BJ (cell line): ENCODE results near the gene NRP1. TPM values are rescaled to one million over a fixed set of nuclear protein-coding genes. Genes with fewer than 3 reads are reported as not detected.

Source experiments
- CTCF ChIA-PET: fragments of 350-600 bp; formaldehyde crosslinking; extraction: SDS; loops from one replicate; lab custom pipeline; 2021; ENCODE audit warnings: antibody characterized with exemption, inconsistent platforms; lab: Yijun Ruan, JAX
- POLR2A ChIA-PET: fragments of 300-600 bp; sonication (Branson Sonifier 250); formaldehyde crosslinking; extraction: SDS; loops from one replicate; lab custom pipeline; 2021; ENCODE audit warnings: antibody characterized with exemption; lab: Charles Lee
- DNase-seq: peaks from one replicate; pipeline ENCODE4 v3.0.0-alpha.2; 2011; ENCODE audit warnings: low read depth
- H3K27me3 ChIP-seq: 2 replicates; pipeline ENCODE4 v1.6.0; 2011; ENCODE audit warnings: low read length; ENCODE audit not compliant: control insufficient read depth, insufficient read depth
- H3K36me3 ChIP-seq: 2 replicates; pipeline ENCODE4 v1.5.1; 2011; ENCODE audit warnings: low read length; ENCODE audit not compliant: control insufficient read depth, insufficient read depth
- H3K4me3 ChIP-seq: 2 replicates; pipeline ENCODE4 v1.5.1; 2011; ENCODE audit warnings: low read depth, mild to moderate bottlenecking, control low read depth, low read length
- polyA plus RNA-seq: library from polyadenylated mRNA; depleted of rRNA; stranded (reverse); fragments of >200 nt; gene quantifications from 2 replicates; pipeline ENCODE4 v1.2.3, GENCODE V29; 2011
- TF ChIP-seq, protein P1 (sequence below): IDR thresholded peaks from 2 replicates; pipeline ENCODE4 v1.5.1; 2011; ENCODE audit warnings: low read depth, mild to moderate bottlenecking, control low read depth, inconsistent platforms, low read length, moderate library complexity; ENCODE audit not compliant: insufficient read depth

The NRP1 gene
- polyA plus RNA-seq, 1 experiment: 141 TPM

DNA sequence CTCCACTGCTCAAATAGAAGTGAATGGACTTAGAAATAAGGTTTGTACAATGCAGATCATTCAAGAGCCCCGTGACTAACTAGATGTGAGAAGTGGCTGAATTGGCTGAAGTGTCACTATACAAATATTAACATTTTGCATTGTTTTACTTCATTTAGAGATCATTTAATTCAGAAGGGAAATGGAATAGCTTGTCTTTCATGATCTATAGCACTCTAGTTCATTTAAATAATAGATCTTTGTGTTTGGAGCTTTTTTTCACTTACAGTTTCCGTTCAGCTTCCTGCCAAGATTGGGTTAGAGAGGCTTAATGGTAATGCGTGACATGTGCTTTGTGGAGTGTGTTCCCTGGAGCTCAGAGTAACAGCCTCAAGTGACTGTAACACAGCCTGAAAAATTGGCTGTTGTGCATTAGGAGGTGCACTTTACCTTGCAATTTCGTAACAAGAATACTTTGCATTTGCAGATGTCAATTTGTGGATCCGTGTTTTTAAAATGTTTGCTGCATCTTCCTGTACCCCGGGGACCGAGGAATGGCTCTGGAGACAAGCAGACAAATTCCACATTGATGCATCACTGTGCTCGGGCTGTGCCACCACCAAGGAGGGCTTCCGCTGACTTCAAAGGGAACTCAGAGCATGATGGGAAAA, 170.3 kb downstream of the NRP1 start:
- POLR2A ChIA-PET: interaction anchor here (0.6 kb wide), 1 partner anchor 1129 kb away, joined by 4 read pairs; no protein-coding TSS in a partner anchor
- Histone ChIP-seq H3K4me3 (no peak overlapping the region), H3K27me3 (no peaks in the 10 kb centered on the region), H3K36me3 (no peaks in the 10 kb centered on the region)
- CTCF ChIA-PET: interaction anchor here (1.0 to 1.3 kb wide), 3 partner anchors 11 to 155 kb away, joined by 3 read pairs; no protein-coding TSS in a partner anchor
- no peak for DNase-seq
- TF ChIP-seq, protein P1, sequence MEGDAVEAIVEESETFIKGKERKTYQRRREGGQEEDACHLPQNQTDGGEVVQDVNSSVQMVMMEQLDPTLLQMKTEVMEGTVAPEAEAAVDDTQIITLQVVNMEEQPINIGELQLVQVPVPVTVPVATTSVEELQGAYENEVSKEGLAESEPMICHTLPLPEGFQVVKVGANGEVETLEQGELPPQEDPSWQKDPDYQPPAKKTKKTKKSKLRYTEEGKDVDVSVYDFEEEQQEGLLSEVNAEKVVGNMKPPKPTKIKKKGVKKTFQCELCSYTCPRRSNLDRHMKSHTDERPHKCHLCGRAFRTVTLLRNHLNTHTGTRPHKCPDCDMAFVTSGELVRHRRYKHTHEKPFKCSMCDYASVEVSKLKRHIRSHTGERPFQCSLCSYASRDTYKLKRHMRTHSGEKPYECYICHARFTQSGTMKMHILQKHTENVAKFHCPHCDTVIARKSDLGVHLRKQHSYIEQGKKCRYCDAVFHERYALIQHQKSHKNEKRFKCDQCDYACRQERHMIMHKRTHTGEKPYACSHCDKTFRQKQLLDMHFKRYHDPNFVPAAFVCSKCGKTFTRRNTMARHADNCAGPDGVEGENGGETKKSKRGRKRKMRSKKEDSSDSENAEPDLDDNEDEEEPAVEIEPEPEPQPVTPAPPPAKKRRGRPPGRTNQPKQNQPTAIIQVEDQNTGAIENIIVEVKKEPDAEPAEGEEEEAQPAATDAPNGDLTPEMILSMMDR: no peak

DNA sequence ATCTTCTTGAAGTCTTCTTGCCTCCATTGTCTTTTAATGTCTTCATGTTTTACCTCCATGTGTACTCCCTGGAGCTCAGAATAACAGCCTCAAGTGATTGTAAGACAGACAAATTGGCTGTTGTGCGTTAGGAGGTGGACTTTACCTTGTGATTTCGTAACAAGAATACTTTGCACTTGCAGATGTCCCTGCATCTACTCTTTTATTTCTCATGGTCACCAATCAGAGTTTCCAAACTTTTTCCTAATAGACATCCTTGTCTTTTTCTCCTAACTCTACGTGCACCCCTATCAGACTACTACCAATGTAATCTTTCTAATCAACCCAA, 172.3 kb downstream of the NRP1 start:
- ChIA-PET CTCF (interaction anchor here (0.6 to 0.9 kb wide), 2 partner anchors 9 to 1059 kb away, joined by 3 read pairs; no protein-coding TSS in a partner anchor), POLR2A (no interaction called here)
- TF ChIP-seq, protein P1: no peak
- DNase-seq: no peak
- Histone ChIP-seq H3K36me3 (no peaks in the 10 kb centered on the region), H3K4me3 (no peak overlapping the region), H3K27me3 (no peaks in the 10 kb centered on the region)

DNA sequence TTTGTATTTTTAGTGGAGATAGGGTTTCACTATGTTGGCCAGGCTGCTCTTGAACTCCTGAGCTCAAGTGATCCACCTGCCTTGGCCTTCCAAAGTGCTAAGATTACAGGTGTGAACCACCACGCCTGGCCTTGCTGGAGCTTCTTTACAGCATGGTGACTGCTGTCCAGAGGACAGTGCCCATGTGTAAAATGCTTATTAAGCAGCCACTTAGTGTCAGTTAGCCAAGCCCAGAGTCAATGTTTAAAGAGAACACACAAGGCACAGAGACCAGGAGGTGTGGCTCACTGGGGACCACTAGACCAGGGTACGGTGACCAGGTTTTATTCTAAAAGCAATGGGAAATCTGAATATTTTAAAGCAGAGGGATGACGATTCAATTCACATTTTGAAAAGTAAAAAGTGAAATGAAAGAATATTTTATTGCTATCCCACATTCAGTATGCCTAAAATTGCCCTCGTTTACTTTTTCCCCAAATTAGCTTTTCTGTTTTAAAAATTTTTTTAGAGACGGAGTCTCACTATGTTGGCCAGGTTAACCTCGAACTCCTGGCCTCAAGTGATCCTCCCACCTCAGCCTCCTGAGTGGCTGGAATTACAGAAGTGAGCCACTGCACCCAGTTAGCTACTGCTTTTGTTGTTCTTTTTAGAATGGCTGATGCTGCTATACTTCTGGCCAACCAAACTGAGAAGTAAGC, 172.8 kb downstream of the NRP1 start:
- no peaks in the 10 kb centered on the region for H3K36me3 ChIP-seq
- DNase-seq: no peak
- CTCF ChIA-PET: interaction anchor here (0.6 kb wide), 1 partner anchor 1060 kb away, joined by 3 read pairs; no protein-coding TSS in a partner anchor
- H3K4me3 ChIP-seq: no peak overlapping the region
- TF ChIP-seq, protein P1: no peak
- POLR2A ChIA-PET: no interaction called here
- H3K27me3 ChIP-seq: no peaks in the 10 kb centered on the region

DNA sequence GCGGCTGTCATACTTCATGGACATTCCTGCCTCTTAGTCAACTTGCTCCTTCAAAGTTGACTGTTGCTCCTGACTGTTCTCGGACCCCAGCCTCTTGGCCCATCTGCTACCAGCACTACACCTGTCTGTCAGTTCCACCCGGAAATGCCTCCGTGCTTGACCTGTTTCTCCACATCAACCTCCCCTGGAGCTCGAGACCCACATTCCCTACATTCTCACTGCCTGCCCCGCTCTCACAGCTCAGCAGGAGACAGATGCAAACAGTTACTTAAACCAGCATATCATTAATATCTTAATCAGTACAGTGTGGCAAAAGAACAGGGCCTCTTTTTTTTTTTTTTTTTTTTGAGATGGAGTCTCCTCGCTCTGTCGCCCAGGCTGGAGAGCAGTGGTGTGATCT, 174.3 kb downstream of the NRP1 start:
- ChIA-PET POLR2A (no interaction called here), CTCF (interaction anchor here (1.2 kb wide), 1 partner anchor 151 kb away, joined by 4 read pairs; no protein-coding TSS in a partner anchor)
- Histone ChIP-seq H3K27me3 (no peaks in the 10 kb centered on the region), H3K4me3 (no peak overlapping the region), H3K36me3 (no peaks in the 10 kb centered on the region)
- TF ChIP-seq, protein P1: no peak
- no peak for DNase-seq

DNA sequence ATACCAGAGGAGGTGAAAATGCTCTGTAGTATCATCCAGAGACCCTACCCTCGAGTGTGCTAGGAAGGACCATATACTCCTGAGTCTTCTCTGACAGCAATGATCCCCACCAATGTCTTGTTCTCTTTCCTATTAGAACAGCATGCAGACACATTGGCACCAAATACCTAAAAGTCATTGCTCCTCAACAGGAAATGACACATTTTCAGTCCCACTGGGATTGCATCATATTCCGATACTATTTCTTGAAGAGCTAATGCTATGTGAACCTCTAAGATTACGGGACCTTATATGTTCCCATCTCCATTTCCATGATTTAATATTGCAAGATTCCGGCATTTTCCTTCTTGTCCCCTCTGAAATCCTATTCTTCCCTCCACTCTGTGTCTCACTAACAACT, 177.4 kb downstream of the NRP1 start:
- DNase-seq: no peak
- CTCF ChIA-PET: interaction anchor here (1.1 kb wide), 1 partner anchor 10 kb away, joined by 3 read pairs; no protein-coding TSS in a partner anchor
- Histone ChIP-seq H3K27me3 (no peaks in the 10 kb centered on the region), H3K36me3 (no peaks in the 10 kb centered on the region), H3K4me3 (no peak overlapping the region)
- TF ChIP-seq, protein P1: no peak
- POLR2A ChIA-PET: no interaction called here
